ENCODE data around the gene TOX3.

TOX3 gene

GRCh38 chr16:52492789-52493357 is 54.1 kb downstream of the TOX3 start:
- DNase-seq (ENCODE audit: low spot score): peak; percentile 10

GRCh38 chr16:52491216-52491615 is 55.7 kb downstream of the TOX3 start:
- no peak for DNase-seq (ENCODE audit: low spot score)

GRCh38 chr16:52489894-52490293 is 57.0 kb downstream of the TOX3 start:
- no peak for DNase-seq (ENCODE audit: low spot score)

GRCh38 chr16:52488837-52489289 is 58.1 kb downstream of the TOX3 start:
- DNase-seq (ENCODE audit: low spot score): no peak

GRCh38 chr16:52487849-52488457 is 59.0 kb downstream of the TOX3 start:
- DNase-seq (ENCODE audit: low spot score): no peak

GRCh38 chr16:52480237-52480636 is 66.7 kb downstream of the TOX3 start:
- no peak for DNase-seq (ENCODE audit: low spot score)

- DNase-seq (ENCODE audit: low spot score): no peak
These were observed 70.8 kb downstream of the TOX3 start for GRCh38 chr16:52476111-52476510.

GRCh38 chr16:52474679-52475078 is 72.3 kb downstream of the TOX3 start:
- no peak for DNase-seq (ENCODE audit: low spot score)

GRCh38 chr16:52473096-52473495 is 73.8 kb downstream of the TOX3 start:
- DNase-seq (ENCODE audit: low spot score): no peak

- DNase-seq (ENCODE audit: low spot score): no peak
These were observed 75.1 kb downstream of the TOX3 start for GRCh38 chr16:52471650-52472370.

GRCh38 chr16:52470585-52470984 is 76.4 kb downstream of the TOX3 start:
- DNase-seq (ENCODE audit: low spot score): no peak

GRCh38 chr16:52469775-52470174 is 77.2 kb downstream of the TOX3 start:
- DNase-seq (ENCODE audit: low spot score): no peak

GRCh38 chr16:52469091-52469490 is 77.9 kb downstream of the TOX3 start:
- DNase-seq (ENCODE audit: low spot score): no peak

- no peak for DNase-seq (ENCODE audit: low spot score)
These were observed 79.2 kb downstream of the TOX3 start for GRCh38 chr16:52467753-52468152.

GRCh38 chr16:52466994-52467393 is 79.9 kb downstream of the TOX3 start:
- DNase-seq (ENCODE audit: low spot score): no peak

- no peak for DNase-seq (ENCODE audit: low spot score)
These were observed 81.2 kb downstream of the TOX3 start for GRCh38 chr16:52465711-52466267.

GRCh38 chr16:52463904-52464303 is 83.0 kb downstream of the TOX3 start:
- no peak for DNase-seq (ENCODE audit: low spot score)

GRCh38 chr16:52462816-52463215 is 84.1 kb downstream of the TOX3 start:
- DNase-seq (ENCODE audit: low spot score): no peak

GRCh38 chr16:52460639-52461178 is 86.2 kb downstream of the TOX3 start:
- no peak for DNase-seq (ENCODE audit: low spot score)

- DNase-seq (ENCODE audit: low spot score): no peak
These were observed 90.6 kb downstream of the TOX3 start for GRCh38 chr16:52456368-52456767.

GRCh38 chr16:52455549-52456277 is 91.2 kb downstream of the TOX3 start:
- DNase-seq (ENCODE audit: low spot score): no peak

- DNase-seq (ENCODE audit: low spot score): no peak
These were observed 93.3 kb downstream of the TOX3 start for GRCh38 chr16:52453644-52454043.
